HG03064 (cell line): ENCODE measurements around the gene TTLL9.
"Not testable (repeated sequence)": the region's sequence is repeated elsewhere in the genome, so short reads cannot be mapped to it uniquely, and the experiment has no call there.

Experiments
- ATAC-seq: cut with Tn5 transposase; IDR thresholded peaks from one replicate; pipeline ENCODE4 v1.9.1; 2021; ENCODE audit warnings: low read depth; ENCODE audit not compliant: unreplicated experiment

Gene TTLL9

GRCh38 chr20:31914170-31914569 lies 43.7 kb downstream of the TTLL9 start:
- no peak for ATAC-seq

- no peak for ATAC-seq
These were observed 45.3 kb downstream of the TTLL9 start for GRCh38 chr20:31915491-31916280.

GRCh38 chr20:31916708-31917107 lies 46.3 kb downstream of the TTLL9 start:
- no peak for ATAC-seq

GRCh38 chr20:31917962-31918412 lies 47.6 kb downstream of the TTLL9 start:
- ATAC-seq = not testable (repeated sequence)

GRCh38 chr20:31918466-31919105 lies 48.2 kb downstream of the TTLL9 start:
- no peak for ATAC-seq

GRCh38 chr20:31919410-31920155 lies 49.1 kb downstream of the TTLL9 start:
- ATAC-seq = no peak

- no peak for ATAC-seq
These were observed 49.9 kb downstream of the TTLL9 start for GRCh38 chr20:31920275-31920855.

- not testable (repeated sequence) for ATAC-seq
These were observed 51.0 kb downstream of the TTLL9 start for GRCh38 chr20:31921480-31921879.

GRCh38 chr20:31922181-31922580 lies 51.7 kb downstream of the TTLL9 start:
- ATAC-seq = no peak

- ATAC-seq = no peak
These were observed 52.2 kb downstream of the TTLL9 start for GRCh38 chr20:31922588-31922987.

GRCh38 chr20:31923388-31924331 lies 53.2 kb downstream of the TTLL9 start:
- ATAC-seq = no peak

GRCh38 chr20:31924561-31924960 lies 54.1 kb downstream of the TTLL9 start:
- ATAC-seq = no peak

- no peak for ATAC-seq
These were observed 55.2 kb downstream of the TTLL9 start for GRCh38 chr20:31925631-31926030.

GRCh38 chr20:31926493-31926892 lies 56.1 kb downstream of the TTLL9 start:
- no peak for ATAC-seq

- ATAC-seq = no peak
These were observed 57.3 kb downstream of the TTLL9 start for GRCh38 chr20:31927627-31928159.

- not testable (repeated sequence) for ATAC-seq
These were observed 59.2 kb downstream of the TTLL9 start for GRCh38 chr20:31929631-31930030.

- no peak for ATAC-seq
These were observed 60.3 kb downstream of the TTLL9 start for GRCh38 chr20:31930779-31931178.

GRCh38 chr20:31933698-31934097 lies 63.3 kb downstream of the TTLL9 start:
- no peak for ATAC-seq

- ATAC-seq = no peak
These were observed 64.1 kb downstream of the TTLL9 start for GRCh38 chr20:31934491-31934890.
